Measurements from ENCODE around the gene CCR1.

- TF ChIP-seq, protein P1, sequence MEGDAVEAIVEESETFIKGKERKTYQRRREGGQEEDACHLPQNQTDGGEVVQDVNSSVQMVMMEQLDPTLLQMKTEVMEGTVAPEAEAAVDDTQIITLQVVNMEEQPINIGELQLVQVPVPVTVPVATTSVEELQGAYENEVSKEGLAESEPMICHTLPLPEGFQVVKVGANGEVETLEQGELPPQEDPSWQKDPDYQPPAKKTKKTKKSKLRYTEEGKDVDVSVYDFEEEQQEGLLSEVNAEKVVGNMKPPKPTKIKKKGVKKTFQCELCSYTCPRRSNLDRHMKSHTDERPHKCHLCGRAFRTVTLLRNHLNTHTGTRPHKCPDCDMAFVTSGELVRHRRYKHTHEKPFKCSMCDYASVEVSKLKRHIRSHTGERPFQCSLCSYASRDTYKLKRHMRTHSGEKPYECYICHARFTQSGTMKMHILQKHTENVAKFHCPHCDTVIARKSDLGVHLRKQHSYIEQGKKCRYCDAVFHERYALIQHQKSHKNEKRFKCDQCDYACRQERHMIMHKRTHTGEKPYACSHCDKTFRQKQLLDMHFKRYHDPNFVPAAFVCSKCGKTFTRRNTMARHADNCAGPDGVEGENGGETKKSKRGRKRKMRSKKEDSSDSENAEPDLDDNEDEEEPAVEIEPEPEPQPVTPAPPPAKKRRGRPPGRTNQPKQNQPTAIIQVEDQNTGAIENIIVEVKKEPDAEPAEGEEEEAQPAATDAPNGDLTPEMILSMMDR (IDR thresholded peaks at IDR 0.05): no peak
- TF ChIP-seq POLR2A (IDR thresholded peaks at IDR 0.05) (no peak), EP300 (IDR thresholded peaks at IDR 0.05) (no peak)
Measured at GRCh38 chr3:46239952-46240351, 31.8 kb upstream of the CCR1 start.
